ENCODE measurements around the gene KAT8. TPM values are rescaled to one million over a fixed set of nuclear protein-coding genes. Genes with fewer than 3 reads are reported as not detected.

The KAT8 gene
- total and polyA plus RNA-seq, 2 of the 13 experiments (the other 11 are each of a cell fraction or from before 2014, with no cell fraction given) = 79.0 to 84.2 TPM

DNA sequence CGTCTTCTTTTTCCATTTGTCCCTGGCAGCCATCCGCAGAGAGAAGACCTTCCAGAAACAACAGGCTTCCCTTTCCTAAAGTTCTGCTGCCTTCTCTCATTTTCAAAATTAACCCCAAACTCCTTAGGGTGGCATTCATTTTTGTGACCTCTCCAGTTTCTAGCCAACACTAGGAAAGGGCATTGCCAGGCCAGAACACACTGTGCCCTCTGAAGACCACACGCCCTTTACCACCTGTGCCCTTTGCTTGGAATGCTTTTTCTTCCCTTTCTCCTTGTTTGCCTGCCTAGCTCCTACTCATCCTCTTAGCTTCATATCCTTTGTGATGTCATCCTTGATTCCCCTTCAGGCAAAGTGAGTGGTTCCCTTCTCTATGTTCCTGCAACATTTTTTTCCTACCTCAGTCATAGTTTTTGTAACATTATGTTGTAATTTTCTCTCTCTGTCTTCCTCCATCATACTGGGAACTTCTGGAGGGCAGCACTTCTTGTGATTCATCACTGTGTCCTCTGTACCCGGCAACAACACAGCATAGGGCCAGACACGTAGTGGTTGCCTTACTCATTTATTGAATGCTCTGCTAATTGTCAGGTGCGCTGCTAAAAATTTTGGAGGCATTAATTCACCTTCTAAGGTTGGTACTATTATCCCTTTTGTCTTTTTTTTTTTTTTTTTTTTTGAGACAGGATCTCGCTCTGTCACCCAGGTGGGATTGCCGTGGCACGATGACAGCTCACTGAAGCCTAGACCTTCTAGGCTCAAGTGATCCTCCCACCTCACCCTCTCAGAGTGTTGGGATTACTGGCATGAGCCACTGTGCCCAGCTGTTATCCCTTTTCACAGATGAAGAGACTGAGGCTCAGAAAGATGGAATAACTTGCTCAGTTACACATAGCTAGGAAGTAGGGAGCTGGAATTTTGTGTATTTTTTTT is 1.0 kb downstream of the KAT8 start:
- H3K36me3 ChIP-seq (replicated peaks in 1 of 2; ENCODE audit: control insufficient read depth in 1 of 2, insufficient read depth in 2 of 2, low read length in 2 of 2) = peaks cover 10 to 28% of the 10 kb centered on the region in 2 experiments
- no peaks in the 10 kb centered on the region for H3K9me3 ChIP-seq (ENCODE audit: low read length)
- H3K4me1 ChIP-seq (ENCODE audit: insufficient read depth, low read length) = peaks cover 28% of the 10 kb centered on the region
- 66% methylated on average over 9 of the region's 9 CpGs for WGBS (ENCODE audit: low lambda C conversion rate)
- H3K79me2 ChIP-seq (ENCODE audit: insufficient read depth, low read length) = peaks cover 18% of the 10 kb centered on the region
- in situ Hi-C loops (cut with HindIII; ENCODE audit: extremely low pct_ligation_motif_present, low pct_unique_long_range_greater_than_20kb) (no loop called here), intact Hi-C loops (cut with micrococcal nuclease; ENCODE audit: unreplicated experiment) (no loop called here)
- H3K4me3 ChIP-seq (replicated peaks in 1 of 3; ENCODE audit: insufficient read depth in 1 of 3, low read depth in 2 of 3, low read length in 3 of 3) = peak overlapping the region; percentile 67 to 83 (median 81)
- ATAC-seq (no peak), DNase-seq (ENCODE audit: low spot score) (no peak), FAIRE-seq (no peak)
- BruUV-seq (replicated peaks) = TSS peak; percentile 48
- H3K27me3 ChIP-seq (ENCODE audit: control insufficient read depth in 1 of 2, insufficient read depth in 2 of 2, low read length in 2 of 2) = no peaks in the 10 kb centered on the region; a peak in 1 of 5 replicates
- ChIA-PET POLR2A (interaction anchor here (0.7 to 9.6 kb wide), 44 partner anchors 10 to 755 kb away, joined by 3 to 275 read pairs (median 5); partner anchors contain the start of genes ARMC5, BCKDK, FUS and HSD3B7), CTCF (ENCODE audit: low intra/inter-chr PET ratio, low total read pairs) (no interaction called here)
- 0 out of 2 replicates have a peak, but pooled peaks cover 3% of the 10 kb centered on the region for H4K20me1 ChIP-seq (ENCODE audit: insufficient read depth, low read length)
- peak overlapping the region; percentile 89 for H3K4me2 ChIP-seq (ENCODE audit: low read depth, low read length)
- peak overlapping the region; percentile 70 for H3K27ac ChIP-seq (ENCODE audit: extremely low read length, insufficient read depth, low read length)
- no peak overlapping the region for H2AFZ ChIP-seq (ENCODE audit: low read length)
- peak overlapping the region; percentile 77 for H3K9ac ChIP-seq (ENCODE audit: insufficient read depth, low read depth, low read length)
- TF ChIP-seq FOXC1 (CRISPR knock-in tag; IDR thresholded peaks at IDR 0.05; ENCODE audit: borderline replicate concordance) (no peak), PHF8 (CRISPR knock-in tag; IDR thresholded peaks at IDR 0.05) (no peak), ZNF260 (CRISPR knock-in tag; IDR thresholded peaks at IDR 0.05; ENCODE audit: borderline replicate concordance, low read depth) (no peak), HDAC1 (CRISPR knock-in tag; IDR thresholded peaks at IDR 0.05) (no peak), RORA (CRISPR knock-in tag; IDR thresholded peaks at IDR 0.05) (no peak), BRD4 (CRISPR knock-in tag; IDR thresholded peaks at IDR 0.05) (no peak), SAP130 (CRISPR knock-in tag; IDR thresholded peaks at IDR 0.05; ENCODE audit: low read depth) (no peak), CENPT (CRISPR knock-in tag; IDR thresholded peaks at IDR 0.05; ENCODE audit: low read depth) (no peak)
- TF ChIP-seq, protein P1, sequence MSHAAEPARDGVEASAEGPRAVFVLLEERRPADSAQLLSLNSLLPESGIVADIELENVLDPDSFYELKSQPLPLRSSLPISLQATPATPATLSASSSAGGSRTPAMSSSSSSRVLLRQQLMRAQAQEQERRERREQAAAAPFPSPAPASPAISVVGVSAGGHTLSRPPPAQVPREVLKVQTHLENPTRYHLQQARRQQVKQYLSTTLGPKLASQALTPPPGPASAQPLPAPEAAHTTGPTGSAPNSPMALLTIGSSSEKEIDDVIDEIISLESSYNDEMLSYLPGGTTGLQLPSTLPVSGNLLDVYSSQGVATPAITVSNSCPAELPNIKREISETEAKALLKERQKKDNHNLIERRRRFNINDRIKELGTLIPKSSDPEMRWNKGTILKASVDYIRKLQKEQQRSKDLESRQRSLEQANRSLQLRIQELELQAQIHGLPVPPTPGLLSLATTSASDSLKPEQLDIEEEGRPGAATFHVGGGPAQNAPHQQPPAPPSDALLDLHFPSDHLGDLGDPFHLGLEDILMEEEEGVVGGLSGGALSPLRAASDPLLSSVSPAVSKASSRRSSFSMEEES (CRISPR knock-in tag; IDR thresholded peaks at IDR 0.05) = no peak
- TF ChIP-seq, protein P2, sequence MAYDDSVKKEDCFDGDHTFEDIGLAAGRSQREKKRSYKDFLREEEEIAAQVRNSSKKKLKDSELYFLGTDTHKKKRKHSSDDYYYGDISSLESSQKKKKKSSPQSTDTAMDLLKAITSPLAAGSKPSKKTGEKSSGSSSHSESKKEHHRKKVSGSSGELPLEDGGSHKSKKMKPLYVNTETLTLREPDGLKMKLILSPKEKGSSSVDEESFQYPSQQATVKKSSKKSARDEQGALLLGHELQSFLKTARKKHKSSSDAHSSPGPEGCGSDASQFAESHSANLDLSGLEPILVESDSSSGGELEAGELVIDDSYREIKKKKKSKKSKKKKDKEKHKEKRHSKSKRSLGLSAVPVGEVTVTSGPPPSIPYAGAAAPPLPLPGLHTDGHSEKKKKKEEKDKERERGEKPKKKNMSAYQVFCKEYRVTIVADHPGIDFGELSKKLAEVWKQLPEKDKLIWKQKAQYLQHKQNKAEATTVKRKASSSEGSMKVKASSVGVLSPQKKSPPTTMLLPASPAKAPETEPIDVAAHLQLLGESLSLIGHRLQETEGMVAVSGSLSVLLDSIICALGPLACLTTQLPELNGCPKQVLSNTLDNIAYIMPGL (CRISPR knock-in tag; IDR thresholded peaks at IDR 0.05; ENCODE audit: borderline replicate concordance in 1 of 2, low read depth in 1 of 2) = 0 out of 4 replicates have a peak, but pooled peaks of 1 of the 2 experiments have one; percentile 8
- TF ChIP-seq, protein P3, sequence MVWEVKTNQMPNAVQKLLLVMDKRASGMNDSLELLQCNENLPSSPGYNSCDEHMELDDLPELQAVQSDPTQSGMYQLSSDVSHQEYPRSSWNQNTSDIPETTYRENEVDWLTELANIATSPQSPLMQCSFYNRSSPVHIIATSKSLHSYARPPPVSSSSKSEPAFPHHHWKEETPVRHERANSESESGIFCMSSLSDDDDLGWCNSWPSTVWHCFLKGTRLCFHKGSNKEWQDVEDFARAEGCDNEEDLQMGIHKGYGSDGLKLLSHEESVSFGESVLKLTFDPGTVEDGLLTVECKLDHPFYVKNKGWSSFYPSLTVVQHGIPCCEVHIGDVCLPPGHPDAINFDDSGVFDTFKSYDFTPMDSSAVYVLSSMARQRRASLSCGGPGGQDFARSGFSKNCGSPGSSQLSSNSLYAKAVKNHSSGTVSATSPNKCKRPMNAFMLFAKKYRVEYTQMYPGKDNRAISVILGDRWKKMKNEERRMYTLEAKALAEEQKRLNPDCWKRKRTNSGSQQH (CRISPR knock-in tag; IDR thresholded peaks at IDR 0.05; ENCODE audit: low read depth) = no peak
- TF ChIP-seq, protein P4, sequence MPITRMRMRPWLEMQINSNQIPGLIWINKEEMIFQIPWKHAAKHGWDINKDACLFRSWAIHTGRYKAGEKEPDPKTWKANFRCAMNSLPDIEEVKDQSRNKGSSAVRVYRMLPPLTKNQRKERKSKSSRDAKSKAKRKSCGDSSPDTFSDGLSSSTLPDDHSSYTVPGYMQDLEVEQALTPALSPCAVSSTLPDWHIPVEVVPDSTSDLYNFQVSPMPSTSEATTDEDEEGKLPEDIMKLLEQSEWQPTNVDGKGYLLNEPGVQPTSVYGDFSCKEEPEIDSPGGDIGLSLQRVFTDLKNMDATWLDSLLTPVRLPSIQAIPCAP (CRISPR knock-in tag; IDR thresholded peaks at IDR 0.05; ENCODE audit: low read depth) = no peak
- TF ChIP-seq, protein P5, sequence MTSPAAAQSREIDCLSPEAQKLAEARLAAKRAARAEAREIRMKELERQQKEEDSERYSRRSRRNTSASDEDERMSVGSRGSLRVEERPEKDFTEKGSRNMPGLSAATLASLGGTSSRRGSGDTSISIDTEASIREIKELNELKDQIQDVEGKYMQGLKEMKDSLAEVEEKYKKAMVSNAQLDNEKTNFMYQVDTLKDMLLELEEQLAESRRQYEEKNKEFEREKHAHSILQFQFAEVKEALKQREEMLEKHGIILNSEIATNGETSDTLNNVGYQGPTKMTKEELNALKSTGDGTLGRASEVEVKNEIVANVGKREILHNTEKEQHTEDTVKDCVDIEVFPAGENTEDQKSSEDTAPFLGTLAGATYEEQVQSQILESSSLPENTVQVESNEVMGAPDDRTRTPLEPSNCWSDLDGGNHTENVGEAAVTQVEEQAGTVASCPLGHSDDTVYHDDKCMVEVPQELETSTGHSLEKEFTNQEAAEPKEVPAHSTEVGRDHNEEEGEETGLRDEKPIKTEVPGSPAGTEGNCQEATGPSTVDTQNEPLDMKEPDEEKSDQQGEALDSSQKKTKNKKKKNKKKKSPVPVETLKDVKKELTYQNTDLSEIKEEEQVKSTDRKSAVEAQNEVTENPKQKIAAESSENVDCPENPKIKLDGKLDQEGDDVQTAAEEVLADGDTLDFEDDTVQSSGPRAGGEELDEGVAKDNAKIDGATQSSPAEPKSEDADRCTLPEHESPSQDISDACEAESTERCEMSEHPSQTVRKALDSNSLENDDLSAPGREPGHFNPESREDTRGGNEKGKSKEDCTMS (CRISPR knock-in tag; conservative IDR thresholded peaks at IDR 0.05) = no peak

Measured in HepG2 (cell line).